NCI-H1436 (cell line): ENCODE results near the gene CAMKMT.

Experiments
- DNase-seq: peaks from one replicate; lab custom pipeline; 2025; lab: John Stamatoyannopoulos, UW

The CAMKMT gene

GRCh38 chr2:44361330-44362206 is at the start of gene CAMKMT, which contains the start of gene PREPL:
Gene CAMKMT, plus strand, starts transcription at chr2:44361947.
Gene PREPL, minus strand, starts transcription at chr2:44361494. Its CDS starts 15,152 bp downstream, at chr2:44346342.
- peak; percentile 96 for DNase-seq

GRCh38 chr2:44314362-44314761 is 47.4 kb upstream of the CAMKMT start:
- no peak for DNase-seq

- no peak for DNase-seq
Observed at GRCh38 chr2:44315945-44316344, 45.8 kb upstream of the CAMKMT start.

GRCh38 chr2:44320832-44321231 is 40.9 kb upstream of the CAMKMT start:
- no peak for DNase-seq

- no peak for DNase-seq
Observed at GRCh38 chr2:44321360-44321759, 40.4 kb upstream of the CAMKMT start.

GRCh38 chr2:44324971-44325426 is 36.7 kb upstream of the CAMKMT start:
- DNase-seq: no peak

GRCh38 chr2:44325897-44326296 is 35.9 kb upstream of the CAMKMT start:
- DNase-seq: no peak

GRCh38 chr2:44326548-44327264 is 35.0 kb upstream of the CAMKMT start:
- no peak for DNase-seq

- no peak for DNase-seq
Observed at GRCh38 chr2:44328750-44329149, 33.0 kb upstream of the CAMKMT start.

- no peak for DNase-seq
Observed at GRCh38 chr2:44329343-44329742, 32.4 kb upstream of the CAMKMT start.

GRCh38 chr2:44330801-44331200 is 30.9 kb upstream of the CAMKMT start:
- no peak for DNase-seq

- DNase-seq: no peak
Observed at GRCh38 chr2:44333994-44334393, 27.8 kb upstream of the CAMKMT start.

- no peak for DNase-seq
Observed at GRCh38 chr2:44335806-44336538, 25.8 kb upstream of the CAMKMT start.

GRCh38 chr2:44342854-44343253 is 18.9 kb upstream of the CAMKMT start:
- DNase-seq: peak; percentile 37

GRCh38 chr2:44347526-44347925 is 14.2 kb upstream of the CAMKMT start:
- no peak for DNase-seq

GRCh38 chr2:44348400-44348799 is 13.3 kb upstream of the CAMKMT start:
- DNase-seq: no peak

- DNase-seq: no peak
Observed at GRCh38 chr2:44349506-44349905, 12.2 kb upstream of the CAMKMT start.

- DNase-seq: no peak
Observed at GRCh38 chr2:44351088-44351487, 10.7 kb upstream of the CAMKMT start.

GRCh38 chr2:44351676-44352075 is 10.1 kb upstream of the CAMKMT start:
- DNase-seq: no peak

- no peak for DNase-seq
Observed at GRCh38 chr2:44352510-44352909, 9.2 kb upstream of the CAMKMT start.

GRCh38 chr2:44354761-44355160 is 7.0 kb upstream of the CAMKMT start:
- DNase-seq: no peak

- no peak for DNase-seq
Observed at GRCh38 chr2:44358503-44358902, 3.2 kb upstream of the CAMKMT start.
